IMR-90 (cell line): ENCODE results near the gene CHD9. TPM values are rescaled to one million over a fixed set of nuclear protein-coding genes. Genes with fewer than 3 reads are reported as not detected.

Experiments used
- ATAC-seq: fragments of 200-7000 bp; cut with Tn5 transposase; 2 replicates; pipeline ENCODE4 v1.9.1; 2020; ENCODE audit warnings: low read depth, mild to moderate bottlenecking, moderate library complexity
- BruUV-seq: library from RNA; stranded (reverse); fragments of 400-500 nt; replicated peaks from 2 replicates; lab custom pipeline; 2021; lab: Mats Ljungman, UMichigan
- CTCF ChIA-PET: fragments of 300-600 bp; formaldehyde crosslinking; extraction: SDS; loops from one replicate; lab custom pipeline; 2021; ENCODE audit warnings: antibody characterized with exemption; lab: Yijun Ruan, JAX
- POLR2A ChIA-PET: fragments of 300-600 bp; sonication (Branson Sonifier 250); formaldehyde crosslinking; loops from one replicate; lab custom pipeline; 2022; ENCODE audit warnings: antibody characterized with exemption; ENCODE audit not compliant: unreplicated experiment; lab: Charles Lee
- DNase-seq: peaks from one replicate; pipeline ENCODE4 v3.0.0; 2013
- H2AFZ ChIP-seq: replicated peaks from 2 replicates; pipeline ENCODE3; 2013; ENCODE audit warnings: low read length, mild to moderate bottlenecking; ENCODE audit not compliant: poor library complexity
- H2AK5ac ChIP-seq: 2 replicates; pipeline ENCODE4 v1.6.1; 2013; ENCODE audit warnings: low read depth, low read length, inconsistent platforms
- H2AK9ac ChIP-seq: replicated peaks from 2 replicates; pipeline ENCODE3; 2013; ENCODE audit warnings: mild to moderate bottlenecking, low read depth, low read length, moderate library complexity; ENCODE audit not compliant: poor library complexity
- H2BK120ac ChIP-seq: 2 replicates; pipeline ENCODE4 v1.6.1; 2013; ENCODE audit warnings: low read depth, low read length, inconsistent platforms
- H2BK15ac ChIP-seq: 3 replicates; pipeline ENCODE4 v1.6.1; 2013; ENCODE audit warnings: low read depth, low read length, inconsistent platforms
- H2BK20ac ChIP-seq: 2 replicates; pipeline ENCODE4 v1.6.1; 2013; ENCODE audit warnings: low read depth, mild to moderate bottlenecking, inconsistent platforms, low read length, moderate library complexity
- H2BK5ac ChIP-seq: 2 replicates; pipeline ENCODE4 v1.6.1; 2013; ENCODE audit warnings: mild to moderate bottlenecking, low read depth, low read length, inconsistent platforms; ENCODE audit not compliant: poor library complexity, severe bottlenecking
- H3K14ac ChIP-seq: replicated peaks from 2 replicates; pipeline ENCODE4 v1.6.1; 2013; ENCODE audit warnings: low read depth, low read length, inconsistent platforms
- H3K18ac ChIP-seq: 2 replicates; pipeline ENCODE4 v1.6.1; 2013; ENCODE audit warnings: low read depth, low read length, control low read depth
- H3K23ac ChIP-seq: 2 replicates; pipeline ENCODE4 v1.6.1; 2013; ENCODE audit warnings: low read depth, low read length, inconsistent platforms
- H3K27ac ChIP-seq: 2 replicates; pipeline ENCODE4 v1.5.1; 2013; ENCODE audit warnings: mild to moderate bottlenecking, control low read depth, low read length; ENCODE audit not compliant: insufficient read depth
- H3K27me3 ChIP-seq: 2 replicates; pipeline ENCODE4 v1.6.1; 2013; ENCODE audit warnings: low read length; ENCODE audit not compliant: control insufficient read depth, insufficient read depth
- H3K36me3 ChIP-seq: 2 replicates; pipeline ENCODE4 v1.6.1; 2013; ENCODE audit warnings: low read length, mixed read lengths; ENCODE audit not compliant: control insufficient read depth, insufficient read depth
- H3K4ac ChIP-seq: 2 replicates; pipeline ENCODE4 v1.6.1; 2013; ENCODE audit warnings: low read depth, low read length, inconsistent platforms
- H3K4me1 ChIP-seq: 2 replicates; pipeline ENCODE4 v1.6.1; 2013; ENCODE audit warnings: low read length, mixed read lengths; ENCODE audit not compliant: control insufficient read depth, insufficient read depth
- H3K4me2 ChIP-seq: 2 replicates; pipeline ENCODE4 v1.6.1; 2013; ENCODE audit warnings: low read depth, mild to moderate bottlenecking, control low read depth, low read length, moderate library complexity
- H3K4me3 ChIP-seq: 2 replicates; pipeline ENCODE4 v1.5.1; 2013; ENCODE audit warnings: low read depth, mild to moderate bottlenecking, control low read depth, low read length, moderate library complexity; ENCODE audit not compliant: insufficient read depth
- H3K56ac ChIP-seq: 2 replicates; pipeline ENCODE4 v1.6.1; 2013; ENCODE audit warnings: low read length, inconsistent platforms; ENCODE audit not compliant: insufficient read depth; ENCODE audit errors: extremely low read depth
- H3K79me1 ChIP-seq, 2 experiments: 2 replicates each; pipeline ENCODE4 v1.6.1; 2013; ENCODE audit warnings: low read length in 2 of 2, inconsistent platforms in 1 of 2, low read depth in 1 of 2
- H3K9ac ChIP-seq: 2 replicates; pipeline ENCODE4 v1.6.1; 2013; ENCODE audit warnings: low read depth, low read length, control low read depth
- H3K9me1 ChIP-seq: 2 replicates; pipeline ENCODE4 v1.6.1; 2013; ENCODE audit warnings: low read length, inconsistent platforms; ENCODE audit not compliant: insufficient read depth
- H3K9me3 ChIP-seq: 2 replicates; pipeline ENCODE4 v1.6.1; 2013; ENCODE audit warnings: low read length; ENCODE audit not compliant: control insufficient read depth, insufficient read depth
- H4K20me1 ChIP-seq: 2 replicates; pipeline ENCODE4 v1.6.1; 2013; ENCODE audit warnings: low read length, inconsistent platforms; ENCODE audit not compliant: insufficient read depth
- H4K5ac ChIP-seq: 2 replicates; pipeline ENCODE4 v1.6.1; 2013; ENCODE audit warnings: mild to moderate bottlenecking, low read depth, low read length, control low read depth
- H4K8ac ChIP-seq, 2 experiments: 2 replicates each; pipeline ENCODE4 v1.6.1; 2013; ENCODE audit warnings: low read depth in 2 of 2, low read length in 2 of 2, control low read depth in 1 of 2, inconsistent platforms in 1 of 2
- H4K91ac ChIP-seq: 2 replicates; pipeline ENCODE4 v1.6.1; 2013; ENCODE audit warnings: low read depth, low read length, inconsistent platforms; ENCODE audit not compliant: insufficient read depth
- CEBPB ChIP-seq: IDR thresholded peaks from 2 replicates; pipeline ENCODE4 v1.6.1; 2012; ENCODE audit warnings: low read depth, low read length, improper control_type of control experiment
- RCOR1 ChIP-seq: IDR thresholded peaks from 2 replicates; pipeline ENCODE4 v1.6.1; 2012; ENCODE audit warnings: mild to moderate bottlenecking, low read length, improper control_type of control experiment; ENCODE audit not compliant: insufficient replicate concordance
- WGBS, 2 experiments: methylation state at CpG; one replicate each; pipeline versions ENCODE4 v1.1.5 to v1.1.7; 2013; ENCODE audit warnings: missing lambda C conversion rate in 2 of 2; ENCODE audit not compliant: insufficient read length in 1 of 2; ENCODE audit errors: extremely low coverage in 2 of 2; 5-methylcytosine and 5-hydroxymethylcytosine counted together
- dilution Hi-C: fragments of 300-500 bp; cut with HindIII; formaldehyde crosslinking; loops from one replicate; pipeline ENCODE4 v1.14.3; 2018; ENCODE audit warnings: low sequenced_read_pairs; ENCODE audit not compliant: unreplicated experiment
- in situ Hi-C: fragments of 300-500 bp; cut with MboI; formaldehyde crosslinking; loops from 3 replicates; pipeline ENCODE4 v1.14.3; 2019; ENCODE audit warnings: low sequenced_read_pairs, inconsistent platforms, mixed read lengths
- intact Hi-C: fragments of 100-400 bp; cut with micrococcal nuclease; formaldehyde crosslinking; loops from 2 replicates; pipeline ENCODE4 v1.10.0; 2022
- polyA plus RNA-seq, 3 experiments: library from polyadenylated mRNA; depleted of rRNA; stranded (reverse); fragments of >200 nt; gene quantifications; 2 replicates each; pipeline ENCODE4 v1.2.3, GENCODE V29; 2012; ENCODE audit warnings: low replicate concordance in 1 of 3
- total RNA-seq: library from RNA; depleted of rRNA; stranded (reverse); fragments of >200 nt; gene quantifications from 2 replicates; pipeline ENCODE4 v1.2.3, GENCODE V29; 2012
- TF ChIP-seq, protein P1 (sequence below): fragments of 150-350 bp; IDR thresholded peaks from 2 replicates; pipeline ENCODE4 v1.6.1; 2016; ENCODE audit warnings: low read depth, mild to moderate bottlenecking, low read length, moderate library complexity, borderline replicate concordance

The CHD9 gene
- total and polyA plus RNA-seq, 2 of the 4 experiments (the other 2 are of a cell fraction) = 9.1 to 48.8 TPM

DNA sequence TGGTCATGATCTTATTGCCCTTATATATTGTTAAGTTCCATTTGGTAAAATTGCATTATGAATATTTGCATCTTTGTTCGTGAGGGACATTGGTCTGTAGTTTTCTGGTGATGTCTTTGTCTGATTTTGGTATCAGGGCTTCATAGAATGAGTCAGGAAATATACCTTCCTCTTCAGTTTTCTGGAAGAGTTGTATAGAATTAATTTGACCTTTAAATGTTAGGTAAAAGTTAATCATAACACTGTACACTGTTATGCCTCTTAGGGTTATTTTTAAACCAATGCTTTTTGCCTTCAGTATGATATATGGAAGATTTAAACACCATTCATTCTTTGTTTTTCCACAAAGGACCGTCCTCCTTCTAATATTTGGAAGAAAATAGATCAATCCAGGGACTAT, 180.0 kb downstream of the CHD9 start:
- H3K36me3 ChIP-seq = peaks cover 33% of the 10 kb centered on the region

More for the DNA sequence above, 180.0 kb downstream of the CHD9 start:
- dilution Hi-C loops = no loop called here
- H2BK20ac ChIP-seq = no peak overlapping the region
- no peak overlapping the region for H2BK15ac ChIP-seq
- H4K91ac ChIP-seq = no peak overlapping the region
- H2BK5ac ChIP-seq = no peak overlapping the region
- ChIA-PET POLR2A (interaction anchor here (0.7 kb wide), 1 partner anchor 33 kb away, joined by 5 read pairs; no protein-coding TSS in a partner anchor), CTCF (no interaction called here)
- no peak overlapping the region for H3K4me3 ChIP-seq
- 0 out of 2 replicates have a peak, but pooled peaks cover 3% of the 10 kb centered on the region for H3K9me1 ChIP-seq
- H3K79me1 ChIP-seq = peaks cover 15 to 24% of the 10 kb centered on the region in 2 experiments
- peaks cover 6% of the 10 kb centered on the region for H3K4me1 ChIP-seq
- no peak overlapping the region for H3K4ac ChIP-seq
- ATAC-seq = no peak
- no peaks in the 10 kb centered on the region for H3K9me3 ChIP-seq
- H2AK5ac ChIP-seq = no peak overlapping the region
- no CpG with 5 or more reads among the region's 2 CpGs for WGBS, 2 experiments
- H3K27ac ChIP-seq = no peak overlapping the region; the same call in 1 of the 2 replicates
- H3K27me3 ChIP-seq = no peaks in the 10 kb centered on the region
- H2AK9ac ChIP-seq = no peak overlapping the region
- DNase-seq = no peak
- in situ Hi-C loops = no loop called here
- H3K4me2 ChIP-seq = no peak overlapping the region
- no peak overlapping the region for H3K18ac ChIP-seq
- H4K20me1 ChIP-seq = 0 out of 2 replicates have a peak, but pooled peaks cover 7% of the 10 kb centered on the region
- H3K23ac ChIP-seq = no peak overlapping the region
- no peak overlapping the region for H4K8ac ChIP-seq
- intact Hi-C loops = loop anchor here (5.0 kb wide), 1 partner anchor 32 kb away; no protein-coding TSS in a partner anchor
- H3K56ac ChIP-seq = no peak overlapping the region
- H2BK120ac ChIP-seq = no peak overlapping the region
- TF ChIP-seq, protein P1, sequence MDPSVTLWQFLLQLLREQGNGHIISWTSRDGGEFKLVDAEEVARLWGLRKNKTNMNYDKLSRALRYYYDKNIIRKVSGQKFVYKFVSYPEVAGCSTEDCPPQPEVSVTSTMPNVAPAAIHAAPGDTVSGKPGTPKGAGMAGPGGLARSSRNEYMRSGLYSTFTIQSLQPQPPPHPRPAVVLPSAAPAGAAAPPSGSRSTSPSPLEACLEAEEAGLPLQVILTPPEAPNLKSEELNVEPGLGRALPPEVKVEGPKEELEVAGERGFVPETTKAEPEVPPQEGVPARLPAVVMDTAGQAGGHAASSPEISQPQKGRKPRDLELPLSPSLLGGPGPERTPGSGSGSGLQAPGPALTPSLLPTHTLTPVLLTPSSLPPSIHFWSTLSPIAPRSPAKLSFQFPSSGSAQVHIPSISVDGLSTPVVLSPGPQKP = no peak
- TF ChIP-seq CEBPB = no peak
- no peak for TF ChIP-seq RCOR1
- no peak overlapping the region for H4K5ac ChIP-seq
- no peak overlapping the region for H2AFZ ChIP-seq
- no peak overlapping the region for H3K9ac ChIP-seq
- no peak overlapping the region for H3K14ac ChIP-seq
- no TSS peak for BruUV-seq
